GM12872 (cell line): ENCODE measurements around the gene NRXN3.

Experiments used
- CTCF ChIP-seq: IDR thresholded peaks from 3 replicates; pipeline ENCODE4 v1.5.1; 2011; ENCODE audit warnings: low read depth, mild to moderate bottlenecking, low read length, moderate library complexity; ENCODE audit not compliant: insufficient read depth

The NRXN3 gene

DNA sequence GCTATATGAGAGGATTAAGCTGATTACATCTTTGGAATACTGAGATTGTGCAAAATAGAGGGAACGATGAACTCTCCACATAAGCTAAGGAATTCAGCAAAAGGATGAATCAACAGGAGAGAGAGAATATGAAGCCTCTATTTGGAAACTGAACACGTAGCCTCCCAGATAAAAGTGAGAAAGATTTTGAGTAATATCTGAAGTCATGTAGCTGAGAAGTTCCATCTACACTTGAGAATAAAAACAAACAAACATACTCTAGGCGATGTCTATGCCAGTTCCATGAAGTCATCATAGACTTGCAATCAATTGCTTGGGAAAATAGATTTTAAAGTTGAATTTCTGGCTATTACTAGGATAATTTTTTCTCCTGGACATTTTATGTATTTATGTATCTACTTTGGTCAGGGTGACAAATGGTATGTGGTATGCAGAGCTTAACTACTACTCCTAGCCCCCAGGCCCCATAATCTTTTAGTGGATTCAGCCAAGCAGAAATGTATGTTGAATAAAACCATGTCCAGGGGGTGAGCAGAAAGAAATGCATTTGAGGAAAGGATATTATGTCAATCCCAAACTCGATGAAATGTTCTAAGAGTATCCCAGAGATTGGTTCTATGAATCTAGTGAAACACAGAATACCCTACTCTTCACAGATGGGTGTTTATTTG is 1413.7 kb downstream of the NRXN3 start:
- no peak for TF ChIP-seq CTCF

DNA sequence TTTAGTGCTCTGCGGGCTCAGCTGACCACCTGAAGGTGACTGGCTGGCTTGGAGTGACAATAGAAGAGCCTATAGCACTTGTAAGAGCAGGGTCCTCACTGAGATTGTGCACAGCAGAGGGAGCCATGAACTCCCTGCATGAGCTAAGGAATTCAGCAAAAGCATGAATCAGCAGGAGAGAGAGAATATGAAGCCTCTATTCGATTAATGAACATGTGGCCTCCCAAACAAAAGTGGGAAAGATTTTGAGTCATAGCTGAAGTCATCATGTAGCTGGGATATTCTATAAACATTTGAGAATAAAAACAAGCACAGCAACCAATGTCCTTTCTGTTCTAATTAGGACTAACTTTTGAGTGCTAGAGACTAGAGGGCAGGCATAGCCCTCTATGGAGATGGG is 1414.5 kb downstream of the NRXN3 start:
- TF ChIP-seq CTCF: no peak

DNA sequence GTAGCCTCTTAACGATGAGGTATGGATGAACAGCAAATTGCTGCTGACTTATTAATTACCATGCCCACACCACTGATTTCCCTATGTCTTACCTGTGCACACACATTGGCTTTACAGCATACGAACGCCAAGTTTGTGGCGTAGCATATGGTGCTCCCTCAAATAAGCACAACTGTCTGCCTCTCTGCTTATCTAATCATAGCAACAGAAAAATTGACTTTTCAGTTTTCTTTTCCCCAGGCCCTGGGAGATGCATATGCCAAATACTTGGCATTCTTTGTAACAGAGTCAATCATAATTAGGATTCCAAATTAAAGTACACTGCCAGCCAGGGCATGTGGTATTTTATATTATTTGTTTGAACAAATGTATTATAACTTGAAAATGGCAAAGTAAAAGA is 1415.7 kb downstream of the NRXN3 start:
- no peak for TF ChIP-seq CTCF

DNA sequence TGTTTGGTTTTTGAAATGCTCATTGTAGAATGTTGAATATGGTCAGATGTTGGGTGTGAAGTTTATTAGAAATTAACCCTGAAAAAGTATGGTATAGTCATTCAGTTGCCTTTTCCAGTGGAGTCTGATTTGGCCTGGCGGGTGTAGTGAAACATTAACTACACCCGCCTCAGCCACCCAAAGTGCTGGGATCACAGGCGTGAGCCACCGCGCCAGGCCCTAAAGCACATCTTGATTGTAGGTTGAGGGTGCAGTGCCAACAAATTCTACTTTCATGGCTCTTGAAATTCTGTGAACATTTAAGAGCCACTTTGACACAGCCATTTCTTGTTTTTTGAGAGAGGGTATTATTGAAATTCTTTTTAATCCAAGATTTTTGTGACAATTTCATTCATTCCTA is 1416.2 kb downstream of the NRXN3 start:
- no peak for TF ChIP-seq CTCF

DNA sequence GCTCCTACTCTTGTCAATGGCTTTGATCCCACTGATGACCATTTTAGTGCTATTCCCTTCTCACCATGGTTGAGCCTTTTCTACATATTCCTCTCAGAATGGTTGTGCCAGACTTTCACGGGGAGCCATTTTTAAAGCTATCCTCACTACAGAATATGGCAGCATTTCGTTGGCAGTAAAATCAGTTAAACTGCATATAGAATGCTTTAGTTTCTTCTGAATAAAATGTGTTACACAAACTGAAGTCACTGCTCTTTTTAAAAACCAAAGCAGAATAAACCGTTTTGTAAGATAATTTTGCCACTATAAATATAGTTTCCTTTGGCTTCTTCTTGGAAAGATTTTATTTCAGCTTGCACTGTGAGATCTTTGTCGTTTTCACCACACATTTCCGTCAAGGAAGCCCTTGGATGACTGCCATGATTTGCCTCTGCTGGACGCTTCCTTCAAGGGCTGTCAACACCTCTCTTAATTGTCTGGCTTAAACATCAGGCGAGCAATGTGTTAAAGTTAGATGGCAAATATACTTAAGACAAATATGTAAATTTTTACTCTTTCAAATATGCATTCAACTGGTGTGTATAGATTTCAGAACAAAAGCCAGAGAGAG is 1416.9 kb downstream of the NRXN3 start:
- TF ChIP-seq CTCF: no peak

- no peak for TF ChIP-seq CTCF
Measured at GRCh38 chr14:79587875-79588274, 1417.7 kb downstream of the NRXN3 start.

DNA sequence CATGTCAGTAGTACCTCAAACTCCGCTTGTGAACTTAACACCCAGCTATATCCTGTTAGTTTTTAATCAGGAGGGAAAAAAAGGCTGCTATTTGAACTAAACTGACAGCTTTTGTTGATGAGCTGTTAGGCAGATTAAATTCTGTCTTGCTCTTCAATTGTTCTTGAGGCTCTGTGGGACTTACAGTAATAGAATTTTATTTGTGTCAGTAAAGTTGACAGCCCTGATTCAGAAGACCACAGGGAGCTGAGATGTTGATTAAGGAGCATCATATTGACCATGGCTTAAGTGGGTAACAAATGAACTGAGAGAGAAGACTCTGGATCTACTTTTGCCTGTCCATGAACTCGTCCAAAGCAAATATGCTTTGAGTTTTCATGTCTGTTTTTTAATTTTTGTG is 1418.2 kb downstream of the NRXN3 start:
- TF ChIP-seq CTCF: no peak
